ENCODE results near the gene SREBF2. TPM values are rescaled to one million over a fixed set of nuclear protein-coding genes. Genes with fewer than 3 reads are reported as not detected.

SREBF2 gene
- total and polyA plus RNA-seq, 4 experiments from 2014 or later = 14.5 to 112 (median 66.3) TPM

- Mint-ChIP-seq H3K27ac (peak overlapping the region in 4 of 7 donors; percentile 35 to 73 (median 58)), H3K4me3 (no peak overlapping the region), H3K4me1 (peaks cover 6 to 18% (median 12%) of the 10 kb centered on the region in 4 donors), H3K9me3 (no peaks in the 10 kb centered on the region), H3K36me3 (peaks cover 17 to 25% of the 10 kb centered on the region in 2 donors), H3K27me3 (no peaks in the 10 kb centered on the region)
- ChIA-PET POLR2A (ENCODE audit: partially characterized antibody) (interaction anchor here (1.6 kb wide), 2 partner anchors 25 to 115 kb away, joined by 5 to 9 read pairs; partner anchors contain the start of gene CCDC134), CTCF (ENCODE audit: partially characterized antibody) (interaction anchor here (1.3 to 4.7 kb wide), 4 partner anchors 32 to 128 kb away, joined by 3 to 30 read pairs (median 9); no protein-coding TSS in a partner anchor)
- no peak for DNase-seq
- Histone ChIP-seq H3K27ac (ENCODE audit: low read depth, low read length) (no peak overlapping the region), H3K9me3 (ENCODE audit: control insufficient read depth in 1 of 2, low read length in 2 of 2) (no peaks in the 10 kb centered on the region), H3K4me3 (ENCODE audit: low read length in 2 of 2) (no peak overlapping the region), H3K4me1 (ENCODE audit: insufficient read depth, low read length) (peaks cover 5% of the 10 kb centered on the region), H3K27me3 (ENCODE audit: insufficient read depth, low read length) (no peaks in the 10 kb centered on the region), H3K36me3 (ENCODE audit: insufficient read depth, low read length) (peaks cover 3% of the 10 kb centered on the region)
- intact Hi-C loops (cut with micrococcal nuclease) = no loop called here
Observed at GRCh38 chr22:41825376-41825775, 7.5 kb upstream of the SREBF2 start.

GRCh38 chr22:41826021-41826420, 6.9 kb upstream of the SREBF2 start:
- H3K36me3 ChIP-seq (ENCODE audit: insufficient read depth, low read length) = peaks cover 3% of the 10 kb centered on the region
- intact Hi-C loops (cut with micrococcal nuclease) = no loop called here

GRCh38 chr22:41826430-41827383, 6.2 kb upstream of the SREBF2 start:
- no peaks in the 10 kb centered on the region for H3K27me3 Mint-ChIP-seq
- H3K36me3 Mint-ChIP-seq = peaks cover 11 to 18% of the 10 kb centered on the region in 2 donors
- peaks cover 6% of the 10 kb centered on the region for H3K4me1 ChIP-seq (ENCODE audit: insufficient read depth, low read length)
- H3K4me1 Mint-ChIP-seq = peaks cover 7 to 20% (median 11%) of the 10 kb centered on the region in 4 donors
- DNase-seq = no peak
- no peaks in the 10 kb centered on the region for H3K27me3 ChIP-seq (ENCODE audit: insufficient read depth, low read length)
- H3K27ac Mint-ChIP-seq = peak overlapping the region; percentile 7 to 80 (median 58)
- H3K4me3 Mint-ChIP-seq = no peak overlapping the region
- H3K27ac ChIP-seq (ENCODE audit: low read depth, low read length) = no peak overlapping the region
- H3K4me3 ChIP-seq (ENCODE audit: low read length in 2 of 2) = no peak overlapping the region
- H3K9me3 Mint-ChIP-seq = no peaks in the 10 kb centered on the region
- CTCF ChIA-PET (ENCODE audit: partially characterized antibody) = interaction anchor here (1.0 to 4.7 kb wide), 5 partner anchors 26 to 129 kb away, joined by 3 to 30 read pairs (median 4); no protein-coding TSS in a partner anchor
- peaks cover 3% of the 10 kb centered on the region for H3K36me3 ChIP-seq (ENCODE audit: insufficient read depth, low read length)
- no peaks in the 10 kb centered on the region for H3K9me3 ChIP-seq (ENCODE audit: control insufficient read depth in 1 of 2, low read length in 2 of 2)
- intact Hi-C loops (cut with micrococcal nuclease) = no loop called here
- POLR2A ChIA-PET (ENCODE audit: partially characterized antibody) = interaction anchor here (1.2 to 4.7 kb wide), 3 partner anchors 16 to 114 kb away, joined by 3 to 30 read pairs (median 9); partner anchors contain the start of gene CCDC134

More at GRCh38 chr22:41826021-41826420, 6.9 kb upstream of the SREBF2 start:
- peaks cover 11 to 18% of the 10 kb centered on the region in 2 donors for H3K36me3 Mint-ChIP-seq
- no peak overlapping the region for H3K4me3 Mint-ChIP-seq
- Histone ChIP-seq H3K4me1 (ENCODE audit: insufficient read depth, low read length) (peaks cover 5% of the 10 kb centered on the region), H3K27me3 (ENCODE audit: insufficient read depth, low read length) (no peaks in the 10 kb centered on the region), H3K27ac (ENCODE audit: low read depth, low read length) (no peak overlapping the region), H3K9me3 (ENCODE audit: control insufficient read depth in 1 of 2, low read length in 2 of 2) (no peaks in the 10 kb centered on the region), H3K4me3 (ENCODE audit: low read length in 2 of 2) (no peak overlapping the region)
- H3K27ac Mint-ChIP-seq = peak overlapping the region in 1 of 7 donors; percentile 62
- ChIA-PET POLR2A (ENCODE audit: partially characterized antibody) (interaction anchor here (1.2 to 4.7 kb wide), 3 partner anchors 17 to 115 kb away, joined by 3 to 30 read pairs (median 9); partner anchors contain the start of gene CCDC134), CTCF (ENCODE audit: partially characterized antibody) (interaction anchor here (1.3 to 4.7 kb wide), 4 partner anchors 31 to 129 kb away, joined by 3 to 30 read pairs (median 9); no protein-coding TSS in a partner anchor)
- H3K4me1 Mint-ChIP-seq = peaks cover 6 to 18% (median 12%) of the 10 kb centered on the region in 4 donors
- no peaks in the 10 kb centered on the region for H3K27me3 Mint-ChIP-seq
- no peak for DNase-seq
- H3K9me3 Mint-ChIP-seq = no peaks in the 10 kb centered on the region

GRCh38 chr22:41827671-41828070, 5.2 kb upstream of the SREBF2 start:
- intact Hi-C loops (cut with micrococcal nuclease) = no loop called here
- ChIA-PET POLR2A (ENCODE audit: partially characterized antibody) (interaction anchor here (1.7 to 4.7 kb wide), 2 partner anchors 25 to 113 kb away, joined by 3 to 30 read pairs; no protein-coding TSS in a partner anchor), CTCF (ENCODE audit: partially characterized antibody) (interaction anchor here (0.7 to 4.7 kb wide), 5 partner anchors 25 to 120 kb away, joined by 3 to 30 read pairs (median 3); no protein-coding TSS in a partner anchor)
- peaks cover 6 to 24% (median 10%) of the 10 kb centered on the region in 4 donors for H3K4me1 Mint-ChIP-seq
- H3K4me3 Mint-ChIP-seq = no peak overlapping the region
- Histone ChIP-seq H3K4me1 (ENCODE audit: insufficient read depth, low read length) (peaks cover 11% of the 10 kb centered on the region), H3K9me3 (ENCODE audit: control insufficient read depth in 1 of 2, low read length in 2 of 2) (no peaks in the 10 kb centered on the region), H3K27ac (ENCODE audit: low read depth, low read length) (no peak overlapping the region), H3K27me3 (ENCODE audit: insufficient read depth, low read length) (no peaks in the 10 kb centered on the region), H3K4me3 (ENCODE audit: low read length in 2 of 2) (no peak overlapping the region), H3K36me3 (ENCODE audit: insufficient read depth, low read length) (peaks cover 3% of the 10 kb centered on the region)
- H3K9me3 Mint-ChIP-seq = no peaks in the 10 kb centered on the region
- peak overlapping the region in 5 of 7 donors; percentile 7 to 89 (median 61) for H3K27ac Mint-ChIP-seq
- H3K27me3 Mint-ChIP-seq = no peaks in the 10 kb centered on the region
- H3K36me3 Mint-ChIP-seq = peaks cover 11 to 21% of the 10 kb centered on the region in 2 donors
- DNase-seq = no peak

- Histone ChIP-seq H3K9me3 (ENCODE audit: control insufficient read depth in 1 of 2, low read length in 2 of 2) (no peaks in the 10 kb centered on the region), H3K36me3 (ENCODE audit: insufficient read depth, low read length) (peaks cover 3% of the 10 kb centered on the region), H3K4me1 (ENCODE audit: insufficient read depth, low read length) (peaks cover 7% of the 10 kb centered on the region), H3K4me3 (ENCODE audit: low read length in 2 of 2) (no peak overlapping the region), H3K27me3 (ENCODE audit: insufficient read depth, low read length) (no peaks in the 10 kb centered on the region), H3K27ac (ENCODE audit: low read depth, low read length) (no peak overlapping the region)
- no peak for DNase-seq
- Mint-ChIP-seq H3K4me3 (peak overlapping the region in 1 of 8 donors; percentile 67), H3K27me3 (no peaks in the 10 kb centered on the region), H3K36me3 (peaks cover 11 to 20% of the 10 kb centered on the region in 2 donors), H3K4me1 (peaks cover 3 to 24% (median 7%) of the 10 kb centered on the region in 4 donors), H3K9me3 (no peaks in the 10 kb centered on the region), H3K27ac (peak overlapping the region; percentile 7 to 79 (median 61))
- intact Hi-C loops (cut with micrococcal nuclease) = no loop called here
- CTCF ChIA-PET (ENCODE audit: partially characterized antibody) = interaction anchor here (1.2 to 4.7 kb wide), 5 partner anchors 41 to 131 kb away, joined by 3 to 30 read pairs (median 3); no protein-coding TSS in a partner anchor
- POLR2A ChIA-PET (ENCODE audit: partially characterized antibody) = interaction anchor here (0.8 to 4.7 kb wide), 3 partner anchors 25 to 112 kb away, joined by 3 to 30 read pairs (median 3); partner anchors contain the start of gene CCDC134
Observed at GRCh38 chr22:41828516-41828915, 4.4 kb upstream of the SREBF2 start.

- ChIA-PET CTCF (ENCODE audit: partially characterized antibody) (interaction anchor here (1.8 kb wide), 1 partner anchor 111 kb away, joined by 11 read pairs; no protein-coding TSS in a partner anchor), POLR2A (ENCODE audit: partially characterized antibody) (interaction anchor here (1.3 to 4.7 kb wide), 2 partner anchors 110 to 614 kb away, joined by 3 to 30 read pairs; no protein-coding TSS in a partner anchor)
- DNase-seq = no peak
- no peak overlapping the region for H3K27ac ChIP-seq (ENCODE audit: low read depth, low read length)
- H3K36me3 Mint-ChIP-seq = peaks cover 4 to 21% of the 10 kb centered on the region in 2 donors
- no peaks in the 10 kb centered on the region for H3K9me3 Mint-ChIP-seq
- no peaks in the 10 kb centered on the region for H3K9me3 ChIP-seq (ENCODE audit: control insufficient read depth in 1 of 2, low read length in 2 of 2)
- intact Hi-C loops (cut with micrococcal nuclease) = no loop called here
- H3K4me1 ChIP-seq (ENCODE audit: insufficient read depth, low read length) = peaks cover 19% of the 10 kb centered on the region
- H3K36me3 ChIP-seq (ENCODE audit: insufficient read depth, low read length) = no peaks in the 10 kb centered on the region
- H3K27me3 Mint-ChIP-seq = no peaks in the 10 kb centered on the region
- H3K4me3 Mint-ChIP-seq = peak overlapping the region in 2 of 8 donors; percentile 13 to 23
- no peaks in the 10 kb centered on the region for H3K27me3 ChIP-seq (ENCODE audit: insufficient read depth, low read length)
- H3K4me1 Mint-ChIP-seq = peaks cover 12 to 32% (median 19%) of the 10 kb centered on the region in 4 donors
- H3K4me3 ChIP-seq (ENCODE audit: low read length in 2 of 2) = no peak overlapping the region
- peak overlapping the region in 6 of 7 donors; percentile 52 to 99 (median 78) for H3K27ac Mint-ChIP-seq
Observed at GRCh38 chr22:41830174-41830573, 2.7 kb upstream of the SREBF2 start.

Data from CD4-positive, alpha-beta memory T cell (primary cell).